SH-SY5Y (cell line): ENCODE data around the gene INAVA.

Experiments
- GATA2 ChIP-seq: IDR thresholded peaks from 2 replicates; pipeline ENCODE4 v1.6.1; 2011; ENCODE audit warnings: mild to moderate bottlenecking, low read depth, low read length
- GATA3 ChIP-seq: IDR thresholded peaks from 2 replicates; pipeline ENCODE4 v1.6.1; 2011; ENCODE audit warnings: low read depth, mild to moderate bottlenecking, low read length, moderate library complexity

DNA sequence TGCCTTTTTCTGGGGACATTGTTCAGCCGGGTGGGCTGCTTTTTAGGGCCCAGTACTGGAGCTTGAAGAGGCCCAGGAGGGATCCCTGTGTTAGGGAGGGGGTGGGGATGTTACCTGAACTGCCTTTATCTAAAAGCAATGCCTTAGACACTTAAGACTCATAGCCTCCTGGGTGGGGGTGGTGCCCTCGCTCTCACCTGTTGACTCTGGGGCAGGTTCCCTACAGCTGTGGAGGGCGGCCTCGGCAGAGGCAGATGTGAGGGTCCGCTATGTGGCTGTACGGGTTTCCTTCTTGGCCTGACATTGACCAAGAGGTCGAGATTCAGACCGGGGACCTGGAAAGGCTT, 716 bp downstream of the INAVA start:
- TF ChIP-seq GATA2 (no peak), GATA3 (no peak)
